B cell (primary cell): Measurements from ENCODE around the gene AFTPH. TPM values are rescaled to one million over a fixed set of nuclear protein-coding genes. Genes with fewer than 3 reads are reported as not detected.

ENCODE experiments used
- ATAC-seq: fragments of 200-7000 bp; cut with Tn5 transposase; one replicate; pipeline ENCODE4 v1.10.0; 2021; ENCODE audit warnings: low read depth, mild to moderate bottlenecking, moderate number of reproducible peaks, moderate library complexity
- CTCF ChIA-PET: fragments of 350-600 bp; sonication (Branson Sonifier 250); formaldehyde crosslinking; loops from one replicate; lab custom pipeline; 2021; ENCODE audit warnings: antibody characterized with exemption, inconsistent platforms; lab: Charles Lee
- POLR2A ChIA-PET: fragments of 350-600 bp; sonication (Branson Sonifier 250); formaldehyde crosslinking; loops from one replicate; lab custom pipeline; 2021; ENCODE audit warnings: antibody characterized with exemption; lab: Charles Lee
- DNase-seq: peaks from one replicate; pipeline ENCODE4 v3.0.0; 2013
- H2AFZ ChIP-seq: 2 replicates; pipeline ENCODE4 v1.6.1; 2012; ENCODE audit warnings: mild to moderate bottlenecking, low read depth, low read length; ENCODE audit not compliant: insufficient read depth, poor library complexity, severe bottlenecking
- H3K27ac ChIP-seq, 2 donors: 1 replicate in 1 of 2; 2 replicates in 1 of 2; pipeline ENCODE4 v1.5.1; 2012 to 2013; ENCODE audit warnings: low read length in 2 of 2, mild to moderate bottlenecking in 2 of 2, moderate library complexity in 1 of 2
- H3K27me3 ChIP-seq, 4 experiments: fragments of 200-600 bp in 1 of 4; sonication (generic) in 1 of 4; replicated peaks in 1 of 4; 1 replicate in 2 of 4; 2 replicates in 2 of 4; pipeline versions ENCODE4 v1.6.1 to v1.7.0; 2013 to 2016; ENCODE audit warnings: low read length in 3 of 4, mild to moderate bottlenecking in 2 of 4, mixed read lengths in 1 of 4, moderate library complexity in 1 of 4; ENCODE audit not compliant: insufficient read depth in 4 of 4, control insufficient read depth in 3 of 4; ENCODE audit errors: control extremely low read depth in 1 of 4
- H3K36me3 ChIP-seq, 2 experiments: replicated peaks in 1 of 2; 1 replicate in 1 of 2; 2 replicates in 1 of 2; pipeline versions ENCODE4 v1.6.1 to v1.7.1; 2013; ENCODE audit warnings: low read length in 1 of 2; ENCODE audit not compliant: insufficient read depth in 2 of 2, control insufficient read depth in 1 of 2; ENCODE audit errors: control extremely low read depth in 1 of 2, extremely low read depth in 1 of 2
- H3K4me1 ChIP-seq, 2 donors: fragments of 200-600 bp in 1 of 2; sonication (generic) in 1 of 2; 1 replicate in 1 of 2; 2 replicates in 1 of 2; pipeline versions ENCODE4 v1.5.1 to v1.6.1; 2013 to 2017; ENCODE audit warnings: low read length in 2 of 2; ENCODE audit not compliant: control insufficient read depth in 2 of 2, insufficient read depth in 2 of 2
- H3K4me2 ChIP-seq: replicated peaks from 2 replicates; pipeline ENCODE3; 2012; ENCODE audit warnings: mild to moderate bottlenecking, low read depth, low read length; ENCODE audit not compliant: poor library complexity, severe bottlenecking
- H3K4me3 ChIP-seq, 5 experiments: fragments of 200-600 bp in 1 of 5; sonication (generic) in 1 of 5; 1 replicate in 3 of 5; 2 replicates in 2 of 5; pipeline versions ENCODE4 v1.5.1 to v1.7.0; 2011 to 2016; ENCODE audit warnings: low read length in 4 of 5, mild to moderate bottlenecking in 4 of 5, low read depth in 2 of 5, control low read depth in 1 of 5, moderate library complexity in 1 of 5; ENCODE audit not compliant: insufficient read depth in 1 of 5; ENCODE audit errors: control extremely low read depth in 1 of 5, extremely low read depth in 1 of 5
- H3K79me2 ChIP-seq: fragments of 200-600 bp; sonication (generic); one replicate; pipeline ENCODE4 v1.6.0; 2016; ENCODE audit warnings: low read length; ENCODE audit not compliant: control insufficient read depth, insufficient read depth
- H3K9ac ChIP-seq: fragments of 200-600 bp; sonication (generic); 2 replicates; pipeline ENCODE4 v1.6.1; 2017; ENCODE audit warnings: mild to moderate bottlenecking, low read length, moderate library complexity
- H3K9me3 ChIP-seq, 3 donors: one replicate each; pipeline versions ENCODE4 v1.6.1 to v1.7.1; 2013; ENCODE audit warnings: low read length in 2 of 3; ENCODE audit not compliant: control insufficient read depth in 2 of 3, insufficient read depth in 1 of 3; ENCODE audit errors: control extremely low read depth in 1 of 3
- H4K20me1 ChIP-seq: 2 replicates; pipeline ENCODE4 v1.6.0; 2012; ENCODE audit warnings: mild to moderate bottlenecking, low read length; ENCODE audit not compliant: insufficient read depth, control insufficient read depth, poor library complexity, severe bottlenecking
- H3K27ac Mint-ChIP-seq: one replicate; pipeline ENCODE4 v1.8.0; 2021; ENCODE audit warnings: mixed read lengths
- H3K27me3 Mint-ChIP-seq: one replicate; pipeline ENCODE4 v1.8.0; 2021; ENCODE audit warnings: mixed read lengths
- H3K4me1 Mint-ChIP-seq: one replicate; pipeline ENCODE4 v1.8.0; 2021; ENCODE audit warnings: mixed read lengths
- H3K4me3 Mint-ChIP-seq: one replicate; pipeline ENCODE4 v1.8.0; 2021; ENCODE audit warnings: mixed read lengths
- H3K9me3 Mint-ChIP-seq: one replicate; pipeline ENCODE4 v1.8.0; 2022; ENCODE audit warnings: mixed read lengths; ENCODE audit not compliant: insufficient read depth
- CTCF ChIP-seq: fragments of 200-600 bp; IDR thresholded peaks from one replicate; pipeline ENCODE4 v1.8.0; 2022; ENCODE audit warnings: antibody characterized with exemption, mild to moderate bottlenecking
- EZH2 ChIP-seq: IDR thresholded peaks from 2 replicates; pipeline ENCODE4 v1.6.1; 2012; ENCODE audit warnings: borderline replicate concordance, low read depth, mild to moderate bottlenecking, moderate library complexity, low read length; ENCODE audit not compliant: insufficient read depth, poor library complexity, severe bottlenecking
- WGBS: methylation state at CpG from one replicate; pipeline ENCODE4 v1.1.5; 2013; ENCODE audit warnings: missing lambda C conversion rate; ENCODE audit not compliant: insufficient coverage; 5-methylcytosine and 5-hydroxymethylcytosine counted together
- intact Hi-C: fragments of 100-400 bp; cut with micrococcal nuclease; formaldehyde crosslinking; loops from one replicate; pipeline ENCODE4 v1.10.0; 2022
- polyA plus RNA-seq: library from polyadenylated mRNA; depleted of rRNA; stranded (reverse); fragments of >200 nt; gene quantifications from 2 replicates; pipeline ENCODE4 v1.2.3, GENCODE V29; 2012
- total RNA-seq, 2 donors: library from RNA; stranded (reverse); fragments of 120-200 nt in 1 of 2; gene quantifications; 1 replicate in 1 of 2; 2 replicates in 1 of 2; pipeline versions ENCODE4 v1.2.3 to v1.2.4, GENCODE V29; 2013 to 2022

The AFTPH gene
- total and polyA plus RNA-seq, 2 donors (not counting 1 experiment from before 2014, with no cell fraction given), result 45.4 to 94.1 TPM

GRCh38 chr2:64524604-64525316, 632 bp downstream of the AFTPH start:
- peak overlapping the region; percentile 99 for H3K4me2 ChIP-seq
- DNase-seq, result no peak
- ATAC-seq, result peak; percentile 1
- intact Hi-C loops, result loop anchor here (1.0 to 2.0 kb wide), 12 partner anchors 9 to 936 kb away; partner anchors contain the start of genes CEP68, MDH1, RAB1A and WDPCP
- H2AFZ ChIP-seq, result peak overlapping the region; percentile 78
- Mint-ChIP-seq H3K4me1 (peaks cover 49% of the 10 kb centered on the region), H3K27me3 (no peaks in the 10 kb centered on the region), H3K9me3 (no peaks in the 10 kb centered on the region), H3K4me3 (peak overlapping the region; percentile 98), H3K27ac (peak overlapping the region; percentile 100)
- TF ChIP-seq CTCF (no peak), EZH2 (no peak)
- no peaks in the 10 kb centered on the region for H3K9me3 ChIP-seq
- H3K4me1 ChIP-seq, result peaks cover 38 to 39% of the 10 kb centered on the region in 2 donors
- peak overlapping the region; percentile 92 to 97 for H3K27ac ChIP-seq
- WGBS, result under 1% methylated on average over 46 of the region's 48 CpGs
- peak overlapping the region; percentile 96 for H3K9ac ChIP-seq
- peak overlapping the region; percentile 74 to 99 (median 97) for H3K4me3 ChIP-seq
- H3K27me3 ChIP-seq, result no peaks in the 10 kb centered on the region
- POLR2A ChIA-PET, result interaction anchor here (0.5 to 1.3 kb wide), 12 partner anchors 8 to 605 kb away, joined by 3 to 4 read pairs (median 3); partner anchors contain the start of genes RAB1A and SERTAD2
- peaks cover 2 to 5% of the 10 kb centered on the region in 2 experiments for H3K36me3 ChIP-seq
- peaks cover 41% of the 10 kb centered on the region for H4K20me1 ChIP-seq
- CTCF ChIA-PET, result interaction anchor here (0.8 to 4.9 kb wide), 28 partner anchors 8 to 607 kb away, joined by 3 to 217 read pairs (median 6); partner anchors contain the start of genes RAB1A and SERTAD2
- peaks cover 59% of the 10 kb centered on the region for H3K79me2 ChIP-seq

- Mint-ChIP-seq H3K4me1 (peaks cover 50% of the 10 kb centered on the region), H3K4me3 (peak overlapping the region; percentile 98), H3K27me3 (no peaks in the 10 kb centered on the region), H3K27ac (peak overlapping the region; percentile 99), H3K9me3 (no peaks in the 10 kb centered on the region)
- CTCF ChIA-PET, result interaction anchor here (0.8 to 4.9 kb wide), 12 partner anchors 26 to 606 kb away, joined by 3 to 217 read pairs (median 4); no protein-coding TSS in a partner anchor
- H3K27me3 ChIP-seq, result no peaks in the 10 kb centered on the region
- H3K4me3 ChIP-seq, result peak overlapping the region; percentile 74 to 99 (median 97)
- intact Hi-C loops, result loop anchor here (1.0 to 2.0 kb wide), 9 partner anchors 8 to 936 kb away; partner anchors contain the start of genes CEP68, MDH1 and WDPCP
- H3K9me3 ChIP-seq, result no peaks in the 10 kb centered on the region
- POLR2A ChIA-PET, result interaction anchor here (0.8 to 1.3 kb wide), 4 partner anchors 9 to 605 kb away, joined by 3 read pairs; partner anchors contain the start of gene RAB1A
- peak overlapping the region; percentile 99 for H3K4me2 ChIP-seq
- DNase-seq, result peak; percentile 74
- peaks cover 46% of the 10 kb centered on the region for H4K20me1 ChIP-seq
- no peak for TF ChIP-seq CTCF
- TF ChIP-seq EZH2, result no peak
- peak overlapping the region; percentile 92 to 97 for H3K27ac ChIP-seq
- H3K36me3 ChIP-seq, result peaks cover 2 to 5% of the 10 kb centered on the region in 2 experiments
- H3K4me1 ChIP-seq, result peaks cover 38 to 44% of the 10 kb centered on the region in 2 donors
- ATAC-seq, result peak; percentile 14
- H3K9ac ChIP-seq, result peak overlapping the region; percentile 96
- H3K79me2 ChIP-seq, result peaks cover 64% of the 10 kb centered on the region
- 0% methylated on average over 1 of the region's 4 CpGs for WGBS
- H2AFZ ChIP-seq, result peak overlapping the region; percentile 78
These were observed 1.1 kb downstream of the AFTPH start for GRCh38 chr2:64525317-64525613.
